Measurements from ENCODE around the gene PIEZO1.

DNA sequence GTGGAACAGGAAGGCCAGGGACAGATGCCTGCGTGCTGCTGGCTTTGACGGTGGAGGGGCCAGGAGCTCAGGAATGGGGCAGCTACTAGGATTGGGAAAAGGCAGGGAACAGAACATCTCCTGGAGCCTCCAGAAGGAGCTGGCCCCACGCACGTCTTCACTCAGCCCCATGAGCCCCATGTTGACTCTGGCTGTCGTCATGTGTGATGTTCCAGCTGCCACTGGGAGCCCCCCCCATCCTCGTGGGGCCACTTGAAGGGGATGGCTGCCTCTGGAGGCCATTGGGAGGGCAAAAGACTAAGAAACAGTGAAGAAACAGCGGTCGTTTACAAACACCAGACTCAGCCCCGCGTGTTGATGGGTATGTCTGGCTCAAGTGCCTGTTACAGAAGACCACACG is 45.2 kb upstream of the PIEZO1 start:
- TF ChIP-seq, protein P1, sequence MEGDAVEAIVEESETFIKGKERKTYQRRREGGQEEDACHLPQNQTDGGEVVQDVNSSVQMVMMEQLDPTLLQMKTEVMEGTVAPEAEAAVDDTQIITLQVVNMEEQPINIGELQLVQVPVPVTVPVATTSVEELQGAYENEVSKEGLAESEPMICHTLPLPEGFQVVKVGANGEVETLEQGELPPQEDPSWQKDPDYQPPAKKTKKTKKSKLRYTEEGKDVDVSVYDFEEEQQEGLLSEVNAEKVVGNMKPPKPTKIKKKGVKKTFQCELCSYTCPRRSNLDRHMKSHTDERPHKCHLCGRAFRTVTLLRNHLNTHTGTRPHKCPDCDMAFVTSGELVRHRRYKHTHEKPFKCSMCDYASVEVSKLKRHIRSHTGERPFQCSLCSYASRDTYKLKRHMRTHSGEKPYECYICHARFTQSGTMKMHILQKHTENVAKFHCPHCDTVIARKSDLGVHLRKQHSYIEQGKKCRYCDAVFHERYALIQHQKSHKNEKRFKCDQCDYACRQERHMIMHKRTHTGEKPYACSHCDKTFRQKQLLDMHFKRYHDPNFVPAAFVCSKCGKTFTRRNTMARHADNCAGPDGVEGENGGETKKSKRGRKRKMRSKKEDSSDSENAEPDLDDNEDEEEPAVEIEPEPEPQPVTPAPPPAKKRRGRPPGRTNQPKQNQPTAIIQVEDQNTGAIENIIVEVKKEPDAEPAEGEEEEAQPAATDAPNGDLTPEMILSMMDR (IDR thresholded peaks at IDR 0.05 in 8 of 11, conservative IDR thresholded peaks at IDR 0.05 in 3 of 11), result no peak
- TF ChIP-seq POLR2A (IDR thresholded peaks at IDR 0.05), result no peak
